Prostate gland (tissue), 2 donors: ENCODE measurements around the gene CRISPLD2. TPM values are rescaled to one million over a fixed set of nuclear protein-coding genes. Genes with fewer than 3 reads are reported as not detected.

ENCODE experiments used
- DNase-seq: peaks from one replicate; pipeline ENCODE4 v3.0.0-alpha.2; 2019; ENCODE audit warnings: low spot score
- H3K27ac ChIP-seq, 2 donors: fragments of 200-600 bp; sonication (generic); 2 replicates each; pipeline ENCODE4 v1.5.1; 2017 to 2019
- H3K27me3 ChIP-seq: fragments of 200-600 bp; sonication (generic); replicated peaks from 2 replicates; pipeline ENCODE4 v1.5.1; 2019; ENCODE audit not compliant: insufficient read depth
- H3K36me3 ChIP-seq, 2 donors: fragments of 200-600 bp; sonication (generic); 1 replicate in 1 of 2; 2 replicates in 1 of 2; pipeline versions ENCODE4 v1.5.1 to v1.8.1; 2017 to 2019
- H3K4me1 ChIP-seq: fragments of 200-600 bp; sonication (generic); replicated peaks from 2 replicates; pipeline ENCODE4 v1.5.1; 2019
- H3K4me3 ChIP-seq, 2 donors: fragments of 200-600 bp; sonication (generic); 2 replicates each; pipeline ENCODE4 v1.5.1; 2017 to 2019
- H3K9me3 ChIP-seq: fragments of 200-600 bp; sonication (generic); 2 replicates; pipeline ENCODE4 v1.5.1; 2017
- CTCF ChIP-seq, 4 experiments: fragments of 200-600 bp in 2 of 4; fragments of 450-650 bp in 2 of 4; sonication (generic) in 2 of 4; IDR thresholded peaks; 1 replicate in 3 of 4; 2 replicates in 1 of 4; pipeline ENCODE4 v1.5.1; 2016 to 2019; ENCODE audit warnings: antibody characterized with exemption in 4 of 4, mild to moderate bottlenecking in 2 of 4, moderate library complexity in 2 of 4
- POLR2A ChIP-seq: fragments of 450-650 bp; IDR thresholded peaks from one replicate; pipeline ENCODE4 v1.6.1; 2016; ENCODE audit warnings: antibody characterized with exemption, mild to moderate bottlenecking
- POLR2AphosphoS5 ChIP-seq: sonication (generic); formaldehyde crosslinking; IDR thresholded peaks from one replicate; pipeline ENCODE4 v1.6.1; 2017; ENCODE audit warnings: antibody characterized with exemption
- WGBS: methylation state at CpG from one replicate; pipeline ENCODE4 v1.1.5; 2018; 5-methylcytosine and 5-hydroxymethylcytosine counted together
- intact Hi-C: fragments of 100-400 bp; cut with DNase I; formaldehyde crosslinking; loops from one replicate; pipeline ENCODE4 v1.14.2; 2022
- total RNA-seq, 2 donors: library from RNA; depleted of rRNA; stranded (reverse); fragments of >200 nt; gene quantifications; one replicate each; pipeline ENCODE4 v1.1.0, GENCODE V29; 2016

The CRISPLD2 gene
- total RNA-seq, 2 donors from 2014 or later, result 186 to 226 TPM

DNA sequence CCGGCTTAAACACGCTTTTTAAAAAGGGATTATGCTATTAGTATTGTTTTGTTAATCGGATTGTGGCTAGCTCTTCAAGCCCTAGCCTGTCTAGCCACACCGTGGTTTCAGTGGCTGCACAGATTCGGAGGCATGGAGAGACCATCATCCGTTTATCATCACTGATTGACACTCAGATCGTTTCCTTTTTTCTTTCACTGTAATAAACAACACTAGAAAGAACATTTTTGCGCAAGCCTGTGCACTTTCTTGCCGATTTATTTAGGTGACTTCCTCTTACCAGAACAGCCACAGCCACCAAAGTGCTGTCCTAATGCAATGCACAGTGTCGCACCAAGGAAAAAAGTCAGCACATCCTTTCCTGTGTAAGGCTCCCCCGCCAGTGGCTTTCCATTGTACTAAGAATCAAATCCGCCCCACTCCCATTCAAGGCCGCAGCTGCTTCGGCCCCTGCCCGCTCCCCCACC is 78.2 kb downstream of the CRISPLD2 start:
- intact Hi-C loops, result no loop called here
- Histone ChIP-seq H3K4me1 (no peaks in the 10 kb centered on the region), H3K27ac (no peak overlapping the region), H3K27me3 (no peaks in the 10 kb centered on the region), H3K4me3 (no peak overlapping the region), H3K36me3 (peaks cover 0 to 5% of the 10 kb centered on the region in 2 donors), H3K9me3 (no peaks in the 10 kb centered on the region)
- no peak for TF ChIP-seq POLR2A
- no peak for TF ChIP-seq CTCF (IDR thresholded peaks at IDR 0.05)
- no peak for TF ChIP-seq POLR2AphosphoS5
- WGBS, result 74% methylated on average over 15 of the region's 15 CpGs
- DNase-seq, result no peak

DNA sequence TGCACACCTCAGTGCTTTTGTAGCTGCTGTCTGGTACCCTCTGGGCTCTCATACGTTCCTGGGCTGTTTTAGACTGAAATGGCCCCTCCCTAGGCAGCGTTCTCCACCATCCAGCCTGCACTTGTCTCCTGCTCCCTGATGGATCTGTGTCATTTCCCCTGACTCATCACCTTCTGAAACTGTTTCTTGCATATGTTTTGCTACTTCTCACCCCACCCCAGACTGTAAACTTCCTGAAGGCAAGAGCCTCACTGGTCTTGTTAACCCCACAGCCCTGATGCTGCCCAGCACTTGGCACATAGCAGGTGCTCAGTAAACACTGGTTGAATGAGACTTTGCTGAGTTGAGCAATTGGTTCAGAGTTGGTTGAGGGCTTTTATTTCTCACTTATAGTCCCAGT is 78.7 kb downstream of the CRISPLD2 start:
- Histone ChIP-seq H3K9me3 (no peaks in the 10 kb centered on the region), H3K27me3 (no peaks in the 10 kb centered on the region), H3K4me3 (no peak overlapping the region), H3K36me3 (peaks cover 0 to 3% of the 10 kb centered on the region in 2 donors), H3K4me1 (no peaks in the 10 kb centered on the region), H3K27ac (peak overlapping the region in 1 of 2 donors; percentile 9)
- TF ChIP-seq POLR2A, result no peak
- no peak for TF ChIP-seq POLR2AphosphoS5
- TF ChIP-seq CTCF (IDR thresholded peaks at IDR 0.05), result no peak
- intact Hi-C loops, result no loop called here
- 83% methylated on average over 2 of the region's 2 CpGs for WGBS
- no peak for DNase-seq

GRCh38 chr16:84899414-84899813 is 79.6 kb downstream of the CRISPLD2 start:
- H3K4me3 ChIP-seq, result no peak overlapping the region
- H3K27ac ChIP-seq, result peak overlapping the region in 1 of 2 donors; percentile 9
- TF ChIP-seq POLR2AphosphoS5 (peak; percentile 67), POLR2A (no peak)
- H3K36me3 ChIP-seq, result no peaks in the 10 kb centered on the region
- 51% methylated on average over 8 of the region's 8 CpGs for WGBS
- peak; percentile 69 for DNase-seq
- no peaks in the 10 kb centered on the region for H3K27me3 ChIP-seq
- no peaks in the 10 kb centered on the region for H3K9me3 ChIP-seq
- intact Hi-C loops, result no loop called here
- H3K4me1 ChIP-seq, result no peaks in the 10 kb centered on the region

- Histone ChIP-seq H3K36me3 (no peaks in the 10 kb centered on the region), H3K27me3 (no peaks in the 10 kb centered on the region), H3K9me3 (no peaks in the 10 kb centered on the region), H3K27ac (peak overlapping the region in 1 of 2 donors; percentile 33), H3K4me1 (no peaks in the 10 kb centered on the region), H3K4me3 (no peak overlapping the region)
- intact Hi-C loops, result no loop called here
- no peak for DNase-seq
- TF ChIP-seq CTCF (IDR thresholded peaks at IDR 0.05) (no peak), POLR2AphosphoS5 (no peak), POLR2A (no peak)
- WGBS, result 93% methylated on average over 9 of the region's 9 CpGs
Observed at GRCh38 chr16:84905965-84906460, 86.2 kb downstream of the CRISPLD2 start.

DNA sequence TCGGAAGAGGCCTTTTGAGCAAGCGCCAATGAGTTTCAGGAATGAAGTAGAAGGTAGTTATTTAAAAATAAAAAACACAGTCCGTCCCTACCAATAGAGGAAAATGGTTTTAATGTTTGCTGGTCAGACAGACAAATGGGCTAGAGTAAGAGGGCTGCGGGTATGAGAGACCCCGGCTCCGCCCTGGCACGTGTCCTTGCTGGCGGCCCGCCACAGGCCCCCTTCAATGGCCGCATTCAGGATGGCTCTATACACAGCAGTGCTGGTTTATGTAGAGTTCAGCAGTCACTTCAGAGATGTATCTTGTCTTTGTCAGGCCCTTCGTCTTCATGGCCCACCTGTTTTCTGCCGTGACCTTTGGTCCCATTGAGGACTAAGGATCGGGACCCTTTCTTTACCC is 87.3 kb downstream of the CRISPLD2 start:
- no peaks in the 10 kb centered on the region for H3K4me1 ChIP-seq
- H3K27ac ChIP-seq, result peak overlapping the region; percentile 33 to 42
- intact Hi-C loops, result no loop called here
- no peaks in the 10 kb centered on the region for H3K36me3 ChIP-seq
- TF ChIP-seq POLR2AphosphoS5 (no peak), POLR2A (no peak), CTCF (IDR thresholded peaks at IDR 0.05) (no peak)
- H3K4me3 ChIP-seq, result no peak overlapping the region
- DNase-seq, result no peak
- no peaks in the 10 kb centered on the region for H3K9me3 ChIP-seq
- 87% methylated on average over 13 of the region's 13 CpGs for WGBS
- H3K27me3 ChIP-seq, result no peaks in the 10 kb centered on the region
